GM12872 (cell line): Measurements from ENCODE around the gene ZNF574.

Experiments
- CTCF ChIP-seq: IDR thresholded peaks from 3 replicates; pipeline ENCODE4 v1.5.1; 2011; ENCODE audit warnings: low read depth, mild to moderate bottlenecking, low read length, moderate library complexity; ENCODE audit not compliant: insufficient read depth

ZNF574 gene

GRCh38 chr19:42117076-42117475 lies 41.1 kb downstream of the ZNF574 start:
- no peak for TF ChIP-seq CTCF

- TF ChIP-seq CTCF: no peak
Observed at GRCh38 chr19:42120276-42120980, 44.5 kb downstream of the ZNF574 start.

GRCh38 chr19:42121036-42121621 lies 45.2 kb downstream of the ZNF574 start:
- TF ChIP-seq CTCF: no peak

GRCh38 chr19:42121656-42122069 lies 45.7 kb downstream of the ZNF574 start:
- no peak for TF ChIP-seq CTCF

- peak; percentile 37; the same call in 2 of the 3 replicates for TF ChIP-seq CTCF
Observed at GRCh38 chr19:42122691-42123607, 47.0 kb downstream of the ZNF574 start.

GRCh38 chr19:42123765-42124164 lies 47.8 kb downstream of the ZNF574 start:
- no peak for TF ChIP-seq CTCF

GRCh38 chr19:42124386-42124901 lies 48.5 kb downstream of the ZNF574 start:
- no peak for TF ChIP-seq CTCF
